Mesenchymal stem cell (in vitro differentiated cells and primary cell): Measurements from ENCODE around the gene C19orf33.

ENCODE experiments used
- DNase-seq: peaks from one replicate; pipeline ENCODE4 v3.0.0-alpha.2; 2013
- H2AFZ ChIP-seq: one replicate; pipeline ENCODE4 v1.6.1; 2013; ENCODE audit warnings: low read depth, mild to moderate bottlenecking, control low read depth, inconsistent platforms, low read length, moderate library complexity
- H2AK5ac ChIP-seq: 2 replicates; pipeline ENCODE4 v1.6.1; 2013; ENCODE audit warnings: low read length, moderate library complexity, mild to moderate bottlenecking, inconsistent platforms; ENCODE audit not compliant: severe bottlenecking
- H2BK120ac ChIP-seq: one replicate; pipeline ENCODE4 v1.6.1; 2013; ENCODE audit warnings: low read depth, mild to moderate bottlenecking, inconsistent platforms, low read length, moderate library complexity
- H2BK12ac ChIP-seq, 2 experiments: one replicate each; pipeline ENCODE4 v1.6.1; 2013; ENCODE audit warnings: inconsistent platforms in 2 of 2, low read length in 2 of 2, mild to moderate bottlenecking in 2 of 2, moderate library complexity in 2 of 2, control low read depth in 1 of 2
- H2BK15ac ChIP-seq: one replicate; pipeline ENCODE4 v1.6.1; 2013; ENCODE audit warnings: mild to moderate bottlenecking, low read depth, inconsistent platforms; ENCODE audit not compliant: poor library complexity, severe bottlenecking
- H2BK5ac ChIP-seq: 2 replicates; pipeline ENCODE4 v1.6.1; 2013; ENCODE audit warnings: low read depth, mild to moderate bottlenecking, low read length, control low read depth, inconsistent platforms; ENCODE audit not compliant: poor library complexity, severe bottlenecking
- H3K14ac ChIP-seq, 2 experiments: one replicate each; pipeline ENCODE4 v1.6.1; 2013; ENCODE audit warnings: inconsistent platforms in 2 of 2, low read length in 2 of 2, control low read depth in 1 of 2, mild to moderate bottlenecking in 1 of 2, moderate library complexity in 1 of 2
- H3K18ac ChIP-seq, 2 experiments: one replicate each; pipeline ENCODE4 v1.6.1; 2013; ENCODE audit warnings: inconsistent platforms in 2 of 2, low read length in 2 of 2, control low read depth in 1 of 2, low read depth in 1 of 2, mild to moderate bottlenecking in 1 of 2
- H3K23ac ChIP-seq, 2 experiments: one replicate each; pipeline ENCODE4 v1.6.1; 2013; ENCODE audit warnings: inconsistent platforms in 2 of 2, low read length in 2 of 2, mild to moderate bottlenecking in 2 of 2, moderate library complexity in 2 of 2, control low read depth in 1 of 2
- H3K27ac ChIP-seq: 2 replicates; pipeline ENCODE4 v1.5.1; 2013; ENCODE audit warnings: mild to moderate bottlenecking, moderate library complexity, low read length, control low read depth, inconsistent platforms; ENCODE audit not compliant: poor library complexity, severe bottlenecking
- H3K27me3 ChIP-seq, 2 experiments: 2 replicates each; pipeline versions ENCODE4 v1.6.1 to v1.7.0; 2013; ENCODE audit warnings: low read length in 2 of 2, mild to moderate bottlenecking in 2 of 2, moderate library complexity in 2 of 2, control low read depth in 1 of 2, inconsistent platforms in 1 of 2; ENCODE audit not compliant: control insufficient read depth in 1 of 2, insufficient read depth in 1 of 2
- H3K36me3 ChIP-seq, 2 experiments: 2 replicates each; pipeline versions ENCODE4 v1.6.1 to v1.7.0; 2013; ENCODE audit warnings: low read length in 2 of 2, control low read depth in 1 of 2, inconsistent platforms in 1 of 2, low read depth in 1 of 2, mild to moderate bottlenecking in 1 of 2; ENCODE audit not compliant: insufficient read depth in 2 of 2, control insufficient read depth in 1 of 2
- H3K4ac ChIP-seq, 2 experiments: one replicate each; pipeline ENCODE4 v1.6.1; 2013; ENCODE audit warnings: inconsistent platforms in 2 of 2, low read length in 2 of 2, mild to moderate bottlenecking in 2 of 2, moderate library complexity in 2 of 2, control low read depth in 1 of 2, low read depth in 1 of 2
- H3K4me1 ChIP-seq: 2 replicates; pipeline ENCODE4 v1.6.1; 2013; ENCODE audit warnings: low read depth, low read length, control low read depth; ENCODE audit not compliant: control insufficient read depth, insufficient read depth
- H3K4me2 ChIP-seq: 2 replicates; pipeline ENCODE4 v1.6.1; 2013; ENCODE audit warnings: low read length, mild to moderate bottlenecking, inconsistent platforms; ENCODE audit not compliant: poor library complexity, severe bottlenecking
- H3K4me3 ChIP-seq, 2 experiments: 2 replicates each; pipeline versions ENCODE4 v1.5.1 to v1.7.0; 2013; ENCODE audit warnings: low read length in 2 of 2, mild to moderate bottlenecking in 2 of 2, control low read depth in 1 of 2, low read depth in 1 of 2; ENCODE audit not compliant: insufficient read depth in 1 of 2
- H3K79me1 ChIP-seq: replicated peaks from 2 replicates; pipeline ENCODE4 v1.6.1; 2013; ENCODE audit warnings: mild to moderate bottlenecking, control low read depth, low read length, inconsistent platforms; ENCODE audit not compliant: poor library complexity, severe bottlenecking
- H3K9ac ChIP-seq: 2 replicates; pipeline ENCODE4 v1.7.0; 2013; ENCODE audit warnings: mild to moderate bottlenecking, low read length, moderate library complexity
- H3K9me3 ChIP-seq: 2 replicates; pipeline ENCODE4 v1.7.0; 2013; ENCODE audit warnings: mild to moderate bottlenecking, low read length; ENCODE audit not compliant: control insufficient read depth
- H4K8ac ChIP-seq: one replicate; pipeline ENCODE4 v1.6.1; 2013; ENCODE audit warnings: inconsistent platforms, mild to moderate bottlenecking, low read length, moderate library complexity
- H4K91ac ChIP-seq: one replicate; pipeline ENCODE4 v1.6.1; 2013; ENCODE audit warnings: mild to moderate bottlenecking, low read length, inconsistent platforms
- whole genome bisulfite sequencing: methylation state at CpG from one replicate; pipeline ENCODE4 v1.1.7; 2013; ENCODE audit warnings: mixed read lengths; 5-methylcytosine and 5-hydroxymethylcytosine counted together

C19orf33 gene

GRCh38 chr19:38280030-38280921 lies 23.8 kb upstream of the C19orf33 start:
- DNase-seq: no peak
- Histone ChIP-seq H3K4me2 (no peak overlapping the region), H3K9me3 (no peaks in the 10 kb centered on the region), H3K79me1 (peaks cover 17% of the 10 kb centered on the region), H3K4me1 (peaks cover 9% of the 10 kb centered on the region), H3K18ac (no peak overlapping the region), H3K4ac (no peak overlapping the region), H4K91ac (no peak overlapping the region), H2BK15ac (no peak overlapping the region), H3K4me3 (no peak overlapping the region), H2AFZ (no peak overlapping the region), H2BK5ac (no peak overlapping the region), H3K9ac (no peak overlapping the region), H3K27ac (no peak overlapping the region), H2BK120ac (no peak overlapping the region), H2AK5ac (no peak overlapping the region), H2BK12ac (peak overlapping the region; percentile 42 to 80), H3K36me3 (peaks cover 0 to 8% of the 10 kb centered on the region in 2 experiments), H3K23ac (no peak overlapping the region), H4K8ac (no peak overlapping the region), H3K14ac (no peak overlapping the region), H3K27me3 (no peaks in the 10 kb centered on the region)
- 86% methylated on average over 14 of the region's 17 CpGs for WGBS

- Histone ChIP-seq H3K27me3 (no peaks in the 10 kb centered on the region), H3K4me3 (no peak overlapping the region), H3K9me3 (no peaks in the 10 kb centered on the region), H3K79me1 (peaks cover 15% of the 10 kb centered on the region), H2BK15ac (no peak overlapping the region), H2BK5ac (no peak overlapping the region), H3K27ac (no peak overlapping the region), H2BK12ac (no peak overlapping the region), H2AFZ (no peak overlapping the region), H3K23ac (no peak overlapping the region), H3K9ac (no peak overlapping the region), H3K36me3 (peaks cover 0 to 13% of the 10 kb centered on the region in 2 experiments), H2AK5ac (no peak overlapping the region), H3K18ac (no peak overlapping the region), H4K8ac (no peak overlapping the region), H3K4me2 (no peak overlapping the region), H4K91ac (peak overlapping the region; percentile 27), H3K14ac (no peak overlapping the region), H3K4me1 (peaks cover 15% of the 10 kb centered on the region), H3K4ac (no peak overlapping the region), H2BK120ac (no peak overlapping the region)
- no peak for DNase-seq
- 74% methylated on average over 7 of the region's 7 CpGs for WGBS
Observed at GRCh38 chr19:38281811-38282566, 22.1 kb upstream of the C19orf33 start.

- no peak for DNase-seq
Observed at GRCh38 chr19:38283271-38283670, 20.8 kb upstream of the C19orf33 start.

GRCh38 chr19:38284422-38284821 lies 19.6 kb upstream of the C19orf33 start:
- H3K18ac ChIP-seq: no peak overlapping the region
- no peak overlapping the region for H2BK120ac ChIP-seq
- H2BK12ac ChIP-seq: no peak overlapping the region
- peaks cover 14% of the 10 kb centered on the region for H3K79me1 ChIP-seq
- H2AK5ac ChIP-seq: no peak overlapping the region
- DNase-seq: no peak
- H2AFZ ChIP-seq: no peak overlapping the region
- H3K4ac ChIP-seq: no peak overlapping the region
- H3K4me2 ChIP-seq: no peak overlapping the region
- no peak overlapping the region for H3K14ac ChIP-seq
- no peak overlapping the region for H2BK15ac ChIP-seq
- no peak overlapping the region for H3K23ac ChIP-seq
- no peaks in the 10 kb centered on the region for H3K27me3 ChIP-seq
- 77% methylated on average over 7 of the region's 7 CpGs for WGBS
- H3K4me1 ChIP-seq: peaks cover 8% of the 10 kb centered on the region
- no peak overlapping the region for H2BK5ac ChIP-seq
- H3K9me3 ChIP-seq: no peaks in the 10 kb centered on the region
- H4K8ac ChIP-seq: no peak overlapping the region
- no peak overlapping the region for H3K4me3 ChIP-seq
- H3K27ac ChIP-seq: no peak overlapping the region
- no peak overlapping the region for H3K9ac ChIP-seq
- peaks cover 0 to 33% of the 10 kb centered on the region in 2 experiments for H3K36me3 ChIP-seq
- H4K91ac ChIP-seq: no peak overlapping the region

More at GRCh38 chr19:38283271-38283670, 20.8 kb upstream of the C19orf33 start:
- H3K14ac ChIP-seq: no peak overlapping the region
- H2AFZ ChIP-seq: no peak overlapping the region
- H2BK5ac ChIP-seq: no peak overlapping the region
- no peak overlapping the region for H2BK15ac ChIP-seq
- peaks cover 14% of the 10 kb centered on the region for H3K79me1 ChIP-seq
- no peak overlapping the region for H3K4ac ChIP-seq
- H3K4me2 ChIP-seq: no peak overlapping the region
- H2AK5ac ChIP-seq: no peak overlapping the region
- WGBS: 88% methylated on average over 7 of the region's 8 CpGs
- no peak overlapping the region for H4K8ac ChIP-seq
- no peak overlapping the region for H2BK120ac ChIP-seq
- H3K4me1 ChIP-seq: peaks cover 10% of the 10 kb centered on the region
- no peak overlapping the region for H3K4me3 ChIP-seq
- H3K27me3 ChIP-seq: no peaks in the 10 kb centered on the region
- no peak overlapping the region for H3K23ac ChIP-seq
- H3K18ac ChIP-seq: no peak overlapping the region
- H2BK12ac ChIP-seq: no peak overlapping the region
- no peak overlapping the region for H3K27ac ChIP-seq
- no peak overlapping the region for H3K9ac ChIP-seq
- H3K36me3 ChIP-seq: peaks cover 0 to 22% of the 10 kb centered on the region in 2 experiments
- H3K9me3 ChIP-seq: no peaks in the 10 kb centered on the region
- H4K91ac ChIP-seq: no peak overlapping the region
